BJ (cell line): Measurements from ENCODE around the gene PLXNB1. TPM values are rescaled to one million over a fixed set of nuclear protein-coding genes. Genes with fewer than 3 reads are reported as not detected.

Source experiments
- CTCF ChIA-PET: fragments of 350-600 bp; formaldehyde crosslinking; extraction: SDS; loops from one replicate; lab custom pipeline; 2021; ENCODE audit warnings: antibody characterized with exemption, inconsistent platforms; lab: Yijun Ruan, JAX
- POLR2A ChIA-PET: fragments of 300-600 bp; sonication (Branson Sonifier 250); formaldehyde crosslinking; extraction: SDS; loops from one replicate; lab custom pipeline; 2021; ENCODE audit warnings: antibody characterized with exemption; lab: Charles Lee
- DNase-seq: peaks from one replicate; pipeline ENCODE4 v3.0.0-alpha.2; 2011; ENCODE audit warnings: low read depth
- H3K27me3 ChIP-seq: 2 replicates; pipeline ENCODE4 v1.6.0; 2011; ENCODE audit warnings: low read length; ENCODE audit not compliant: control insufficient read depth, insufficient read depth
- H3K36me3 ChIP-seq: 2 replicates; pipeline ENCODE4 v1.5.1; 2011; ENCODE audit warnings: low read length; ENCODE audit not compliant: control insufficient read depth, insufficient read depth
- H3K4me3 ChIP-seq: 2 replicates; pipeline ENCODE4 v1.5.1; 2011; ENCODE audit warnings: low read depth, mild to moderate bottlenecking, control low read depth, low read length
- polyA minus RNA-seq: library from RNA; depleted of rRNA, polyadenylated mRNA; stranded (reverse); fragments of >200 nt; gene quantifications from 2 replicates; pipeline ENCODE4 v1.2.3, GENCODE V29; 2011; rRNA and poly(A)+ RNA removed
- polyA plus RNA-seq: library from polyadenylated mRNA; depleted of rRNA; stranded (reverse); fragments of >200 nt; gene quantifications from 2 replicates; pipeline ENCODE4 v1.2.3, GENCODE V29; 2011; rRNA removed
- TF ChIP-seq, protein P1 (sequence below): IDR thresholded peaks from 2 replicates; pipeline ENCODE4 v1.5.1; 2011; ENCODE audit warnings: low read depth, mild to moderate bottlenecking, control low read depth, inconsistent platforms, low read length, moderate library complexity; ENCODE audit not compliant: insufficient read depth

Gene PLXNB1, protein sequence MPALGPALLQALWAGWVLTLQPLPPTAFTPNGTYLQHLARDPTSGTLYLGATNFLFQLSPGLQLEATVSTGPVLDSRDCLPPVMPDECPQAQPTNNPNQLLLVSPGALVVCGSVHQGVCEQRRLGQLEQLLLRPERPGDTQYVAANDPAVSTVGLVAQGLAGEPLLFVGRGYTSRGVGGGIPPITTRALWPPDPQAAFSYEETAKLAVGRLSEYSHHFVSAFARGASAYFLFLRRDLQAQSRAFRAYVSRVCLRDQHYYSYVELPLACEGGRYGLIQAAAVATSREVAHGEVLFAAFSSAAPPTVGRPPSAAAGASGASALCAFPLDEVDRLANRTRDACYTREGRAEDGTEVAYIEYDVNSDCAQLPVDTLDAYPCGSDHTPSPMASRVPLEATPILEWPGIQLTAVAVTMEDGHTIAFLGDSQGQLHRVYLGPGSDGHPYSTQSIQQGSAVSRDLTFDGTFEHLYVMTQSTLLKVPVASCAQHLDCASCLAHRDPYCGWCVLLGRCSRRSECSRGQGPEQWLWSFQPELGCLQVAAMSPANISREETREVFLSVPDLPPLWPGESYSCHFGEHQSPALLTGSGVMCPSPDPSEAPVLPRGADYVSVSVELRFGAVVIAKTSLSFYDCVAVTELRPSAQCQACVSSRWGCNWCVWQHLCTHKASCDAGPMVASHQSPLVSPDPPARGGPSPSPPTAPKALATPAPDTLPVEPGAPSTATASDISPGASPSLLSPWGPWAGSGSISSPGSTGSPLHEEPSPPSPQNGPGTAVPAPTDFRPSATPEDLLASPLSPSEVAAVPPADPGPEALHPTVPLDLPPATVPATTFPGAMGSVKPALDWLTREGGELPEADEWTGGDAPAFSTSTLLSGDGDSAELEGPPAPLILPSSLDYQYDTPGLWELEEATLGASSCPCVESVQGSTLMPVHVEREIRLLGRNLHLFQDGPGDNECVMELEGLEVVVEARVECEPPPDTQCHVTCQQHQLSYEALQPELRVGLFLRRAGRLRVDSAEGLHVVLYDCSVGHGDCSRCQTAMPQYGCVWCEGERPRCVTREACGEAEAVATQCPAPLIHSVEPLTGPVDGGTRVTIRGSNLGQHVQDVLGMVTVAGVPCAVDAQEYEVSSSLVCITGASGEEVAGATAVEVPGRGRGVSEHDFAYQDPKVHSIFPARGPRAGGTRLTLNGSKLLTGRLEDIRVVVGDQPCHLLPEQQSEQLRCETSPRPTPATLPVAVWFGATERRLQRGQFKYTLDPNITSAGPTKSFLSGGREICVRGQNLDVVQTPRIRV (N-terminal part only)
- polyA plus RNA-seq (15.4 and 26.3 TPM in 2 replicates), polyA minus RNA-seq (22.7 and 35.9 TPM in 2 replicates)

DNA sequence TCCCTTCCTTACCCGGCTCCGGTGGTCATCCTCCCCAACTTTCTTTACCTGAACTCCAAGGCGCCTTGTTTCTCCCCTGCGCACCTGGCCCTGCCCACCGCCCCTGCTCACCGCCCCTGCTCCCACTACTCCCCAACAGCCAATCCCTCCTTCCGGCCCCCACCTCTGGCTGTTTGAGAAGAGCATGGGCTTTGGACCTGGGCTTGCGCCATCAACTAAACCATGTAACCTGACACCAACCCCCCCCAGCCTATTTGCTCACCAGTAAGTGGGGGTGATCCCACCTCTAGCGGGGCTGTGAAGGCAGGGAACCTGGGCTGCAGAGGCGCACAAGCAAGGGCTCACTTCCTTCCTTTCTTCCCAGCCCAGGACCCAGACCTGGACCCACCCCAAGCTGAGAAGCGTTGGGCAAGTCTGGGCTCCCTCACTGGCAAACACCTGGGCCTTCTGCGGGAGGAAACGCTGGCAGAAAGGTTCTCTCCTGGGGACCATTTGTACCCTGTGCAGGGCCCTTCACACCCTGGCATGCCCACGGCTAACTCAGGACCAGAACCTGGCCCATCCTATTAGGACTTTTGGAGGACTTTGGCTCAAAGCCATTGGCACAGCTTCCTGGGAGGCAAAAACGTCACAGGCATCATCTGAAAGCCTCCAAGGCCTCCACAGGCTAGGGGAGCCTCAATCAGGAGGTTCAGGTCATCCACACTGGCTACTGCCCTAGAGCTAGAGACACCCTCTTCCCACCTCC, at the start of gene PLXNB1:
Gene PLXNB1 (minus strand): TSS at position 127 of the 748 bp plus-strand sequence. CDS start 5,475 bp downstream, outside the sequence.
- ChIA-PET POLR2A (interaction anchor here (0.6 to 0.7 kb wide), 2 partner anchors 15 to 1240 kb away, joined by 3 read pairs; no protein-coding TSS in a partner anchor), CTCF (interaction anchor here (1.0 to 7.5 kb wide), 5 partner anchors 10 to 236 kb away, joined by 3 to 38 read pairs (median 4); partner anchors contain the start of genes CCDC51 and TMA7)
- no peaks in the 10 kb centered on the region for H3K27me3 ChIP-seq
- TF ChIP-seq, protein P1, sequence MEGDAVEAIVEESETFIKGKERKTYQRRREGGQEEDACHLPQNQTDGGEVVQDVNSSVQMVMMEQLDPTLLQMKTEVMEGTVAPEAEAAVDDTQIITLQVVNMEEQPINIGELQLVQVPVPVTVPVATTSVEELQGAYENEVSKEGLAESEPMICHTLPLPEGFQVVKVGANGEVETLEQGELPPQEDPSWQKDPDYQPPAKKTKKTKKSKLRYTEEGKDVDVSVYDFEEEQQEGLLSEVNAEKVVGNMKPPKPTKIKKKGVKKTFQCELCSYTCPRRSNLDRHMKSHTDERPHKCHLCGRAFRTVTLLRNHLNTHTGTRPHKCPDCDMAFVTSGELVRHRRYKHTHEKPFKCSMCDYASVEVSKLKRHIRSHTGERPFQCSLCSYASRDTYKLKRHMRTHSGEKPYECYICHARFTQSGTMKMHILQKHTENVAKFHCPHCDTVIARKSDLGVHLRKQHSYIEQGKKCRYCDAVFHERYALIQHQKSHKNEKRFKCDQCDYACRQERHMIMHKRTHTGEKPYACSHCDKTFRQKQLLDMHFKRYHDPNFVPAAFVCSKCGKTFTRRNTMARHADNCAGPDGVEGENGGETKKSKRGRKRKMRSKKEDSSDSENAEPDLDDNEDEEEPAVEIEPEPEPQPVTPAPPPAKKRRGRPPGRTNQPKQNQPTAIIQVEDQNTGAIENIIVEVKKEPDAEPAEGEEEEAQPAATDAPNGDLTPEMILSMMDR = no peak
- peak within 1 kb of the TSS; percentile 72 for H3K4me3 ChIP-seq
- H3K36me3 ChIP-seq = 0 out of 2 replicates have a peak, but pooled peaks cover 2% of the 10 kb centered on the region
- no peak for DNase-seq

DNA sequence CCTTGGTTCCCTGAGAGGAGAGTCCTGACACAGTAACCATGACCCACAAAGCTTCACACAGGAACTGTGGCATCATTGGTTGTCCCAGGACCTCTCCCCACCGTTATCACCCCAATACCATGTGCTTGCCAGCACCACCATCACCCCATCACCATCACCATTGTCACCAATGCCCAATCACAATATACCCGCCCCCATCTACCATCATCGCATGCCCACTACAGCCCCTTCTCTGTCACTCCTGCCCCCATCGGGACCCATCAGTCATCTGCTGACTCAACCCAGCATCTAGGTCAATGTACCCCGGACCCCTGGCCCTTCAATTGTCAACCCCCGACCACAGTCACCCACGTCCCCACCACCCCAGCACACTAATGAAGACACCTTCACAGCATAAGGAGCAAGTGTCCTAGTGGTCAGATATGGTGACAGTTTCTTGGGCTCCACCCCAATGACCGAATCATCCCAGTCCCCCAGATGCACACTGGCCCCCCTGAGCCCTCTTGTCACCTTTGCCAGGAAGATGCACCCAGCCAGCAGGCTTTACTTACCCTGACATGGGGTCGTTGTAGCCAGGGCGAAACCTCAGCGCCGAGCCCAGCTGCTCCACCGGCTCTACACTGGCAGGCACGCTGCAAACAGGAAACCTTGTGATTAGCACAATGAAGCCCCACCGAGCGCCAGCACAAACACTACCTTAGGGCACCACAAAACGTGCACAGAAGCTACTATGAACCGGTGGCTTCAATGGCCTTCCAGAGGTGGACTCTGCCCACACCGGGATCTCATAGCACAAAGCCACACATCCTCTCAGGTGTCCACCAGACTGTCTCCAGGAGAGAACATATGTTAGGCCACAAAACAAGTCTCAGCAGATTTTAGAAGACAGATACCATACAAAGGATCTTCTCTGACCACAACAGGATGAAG, 49.0 kb upstream of the PLXNB1 start:
- POLR2A ChIA-PET = no interaction called here
- Histone ChIP-seq H3K27me3 (no peaks in the 10 kb centered on the region), H3K4me3 (no peak overlapping the region), H3K36me3 (peaks cover 11% of the 10 kb centered on the region)
- DNase-seq = no peak
- TF ChIP-seq, protein P1 = no peak
- CTCF ChIA-PET = interaction anchor here (0.6 kb wide), 1 partner anchor 16 kb away, joined by 3 read pairs; no protein-coding TSS in a partner anchor

DNA sequence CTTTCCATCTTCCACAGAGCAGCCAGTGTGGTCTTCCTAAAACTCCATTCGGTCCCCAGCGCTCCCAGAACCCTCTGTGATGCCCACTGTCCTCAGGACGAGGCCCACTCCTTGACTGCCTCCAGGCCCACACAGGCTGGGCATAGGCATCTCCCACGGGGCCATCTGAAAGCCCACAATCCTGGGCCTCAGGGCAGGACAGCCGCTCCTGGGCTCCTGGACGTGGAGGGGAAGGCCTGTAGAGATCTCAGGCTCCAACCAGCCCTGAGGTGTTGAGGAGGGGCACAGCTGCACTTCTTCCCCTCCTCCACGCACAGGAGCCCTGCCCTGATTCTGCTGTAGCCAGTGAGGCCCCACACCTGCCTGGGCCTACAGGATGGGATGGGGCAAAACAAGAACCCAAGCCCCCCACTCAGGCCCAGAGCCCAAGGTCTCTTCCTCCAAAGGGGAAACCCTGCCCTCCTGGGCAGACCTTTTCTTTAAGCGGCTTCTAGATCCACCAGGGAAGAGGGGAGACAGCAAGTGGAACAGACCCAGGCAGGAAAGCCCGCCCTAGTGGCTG, 48.2 kb upstream of the PLXNB1 start:
- POLR2A ChIA-PET = no interaction called here
- no peak for DNase-seq
- no peaks in the 10 kb centered on the region for H3K27me3 ChIP-seq
- H3K4me3 ChIP-seq = no peak overlapping the region
- CTCF ChIA-PET = no interaction called here
- peaks cover 11% of the 10 kb centered on the region for H3K36me3 ChIP-seq
- TF ChIP-seq, protein P1 = no peak
